ENCODE results near the gene WHAMM.
"Not testable (repeated sequence)": the region's sequence is repeated elsewhere in the genome, so short reads cannot be mapped to it uniquely, and the experiment has no call there.

WHAMM gene

GRCh38 chr15:82809308-82810060 is at the start of gene WHAMM:
WHAMM (plus strand) TSS chr15:82809628; CDS start chr15:82809727, 99 bp downstream.
- peak; percentile 99 for DNase-seq (ENCODE audit: low spot score)
- peak within 1 kb of the TSS; percentile 99 to 100 for H3K27ac ChIP-seq
- peak within 1 kb of the TSS; percentile 94 for H3K4me3 ChIP-seq
- TF ChIP-seq, protein P1, sequence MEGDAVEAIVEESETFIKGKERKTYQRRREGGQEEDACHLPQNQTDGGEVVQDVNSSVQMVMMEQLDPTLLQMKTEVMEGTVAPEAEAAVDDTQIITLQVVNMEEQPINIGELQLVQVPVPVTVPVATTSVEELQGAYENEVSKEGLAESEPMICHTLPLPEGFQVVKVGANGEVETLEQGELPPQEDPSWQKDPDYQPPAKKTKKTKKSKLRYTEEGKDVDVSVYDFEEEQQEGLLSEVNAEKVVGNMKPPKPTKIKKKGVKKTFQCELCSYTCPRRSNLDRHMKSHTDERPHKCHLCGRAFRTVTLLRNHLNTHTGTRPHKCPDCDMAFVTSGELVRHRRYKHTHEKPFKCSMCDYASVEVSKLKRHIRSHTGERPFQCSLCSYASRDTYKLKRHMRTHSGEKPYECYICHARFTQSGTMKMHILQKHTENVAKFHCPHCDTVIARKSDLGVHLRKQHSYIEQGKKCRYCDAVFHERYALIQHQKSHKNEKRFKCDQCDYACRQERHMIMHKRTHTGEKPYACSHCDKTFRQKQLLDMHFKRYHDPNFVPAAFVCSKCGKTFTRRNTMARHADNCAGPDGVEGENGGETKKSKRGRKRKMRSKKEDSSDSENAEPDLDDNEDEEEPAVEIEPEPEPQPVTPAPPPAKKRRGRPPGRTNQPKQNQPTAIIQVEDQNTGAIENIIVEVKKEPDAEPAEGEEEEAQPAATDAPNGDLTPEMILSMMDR (IDR thresholded peaks at IDR 0.05), result no peak

GRCh38 chr15:82763361-82764116 is 45.9 kb upstream of the WHAMM start:
- TF ChIP-seq, protein P1 (IDR thresholded peaks at IDR 0.05), result no peak
- no peak overlapping the region for H3K4me3 ChIP-seq
- DNase-seq (ENCODE audit: low spot score), result no peak
- H3K27ac ChIP-seq, result no peak overlapping the region

GRCh38 chr15:82764117-82764490 is 45.3 kb upstream of the WHAMM start:
- no peak for DNase-seq (ENCODE audit: low spot score)
- TF ChIP-seq, protein P1 (IDR thresholded peaks at IDR 0.05), result no peak
- H3K27ac ChIP-seq, result no peak overlapping the region

GRCh38 chr15:82764740-82765139 is 44.7 kb upstream of the WHAMM start:
- TF ChIP-seq, protein P1 (IDR thresholded peaks at IDR 0.05), result no peak
- no peak for DNase-seq (ENCODE audit: low spot score)
- H3K4me3 ChIP-seq, result no peak overlapping the region
- H3K27ac ChIP-seq, result no peak overlapping the region

More at GRCh38 chr15:82764117-82764490, 45.3 kb upstream of the WHAMM start:
- H3K4me3 ChIP-seq, result no peak overlapping the region

DNA sequence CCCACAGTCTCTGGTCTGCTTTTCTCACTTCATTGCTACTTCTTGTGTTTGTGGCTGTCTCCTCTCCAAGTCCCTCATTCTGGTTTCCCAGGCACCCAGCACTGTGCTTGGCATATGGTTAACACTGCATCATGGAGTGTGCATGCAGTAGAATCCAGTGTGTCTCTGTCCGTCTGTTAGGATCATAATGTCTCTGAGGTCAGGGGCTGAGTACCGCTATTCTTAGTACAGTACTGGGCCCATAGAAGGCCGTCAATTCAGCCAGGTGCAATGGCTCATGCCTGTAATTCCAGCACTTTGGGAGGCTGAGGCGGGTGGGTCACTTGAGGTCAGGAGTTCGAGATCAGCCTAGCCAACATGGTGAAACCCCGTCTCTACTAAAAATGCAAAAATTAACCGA is 43.2 kb upstream of the WHAMM start:
- H3K27ac ChIP-seq, result not testable (repeated sequence)

DNA sequence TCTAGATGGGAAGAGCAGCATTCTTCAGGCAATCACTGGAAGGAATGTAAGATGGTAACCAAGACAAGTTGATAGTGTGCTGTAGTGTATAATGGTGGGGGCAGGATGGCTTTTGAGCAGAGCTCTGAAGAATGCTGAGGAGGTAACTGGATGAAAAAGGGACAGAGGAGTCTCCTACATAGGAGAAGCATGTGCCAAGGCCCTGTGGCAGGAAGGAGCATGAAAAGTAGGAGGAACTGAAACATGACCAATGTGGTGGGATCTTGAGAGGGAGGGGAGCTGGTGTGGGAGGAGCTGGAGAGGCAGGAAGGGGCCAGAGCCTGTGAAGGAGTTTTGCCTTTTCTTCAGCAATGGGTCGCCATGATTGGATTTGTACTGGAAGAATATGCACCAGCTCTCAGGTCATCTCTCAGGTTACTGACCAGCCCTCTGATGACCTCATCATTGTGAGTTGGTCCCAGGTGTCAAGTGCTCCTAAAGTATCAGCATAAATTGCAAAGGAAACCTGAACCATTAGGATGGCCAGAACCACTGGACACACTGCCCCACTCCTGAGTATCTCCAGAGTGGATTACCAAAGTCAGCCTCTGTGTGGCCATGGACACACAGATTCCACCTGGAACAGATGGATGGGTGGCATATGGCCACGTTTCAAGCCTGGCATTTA is 42.1 kb upstream of the WHAMM start:
- DNase-seq (ENCODE audit: low spot score), result no peak
- Histone ChIP-seq H3K27ac (no peak overlapping the region), H3K4me3 (no peak overlapping the region)
- TF ChIP-seq, protein P1 (IDR thresholded peaks at IDR 0.05), result no peak

More for the DNA sequence above, 43.2 kb upstream of the WHAMM start:
- not testable (repeated sequence) for H3K4me3 ChIP-seq; DNase-seq (ENCODE audit: low spot score)

DNA sequence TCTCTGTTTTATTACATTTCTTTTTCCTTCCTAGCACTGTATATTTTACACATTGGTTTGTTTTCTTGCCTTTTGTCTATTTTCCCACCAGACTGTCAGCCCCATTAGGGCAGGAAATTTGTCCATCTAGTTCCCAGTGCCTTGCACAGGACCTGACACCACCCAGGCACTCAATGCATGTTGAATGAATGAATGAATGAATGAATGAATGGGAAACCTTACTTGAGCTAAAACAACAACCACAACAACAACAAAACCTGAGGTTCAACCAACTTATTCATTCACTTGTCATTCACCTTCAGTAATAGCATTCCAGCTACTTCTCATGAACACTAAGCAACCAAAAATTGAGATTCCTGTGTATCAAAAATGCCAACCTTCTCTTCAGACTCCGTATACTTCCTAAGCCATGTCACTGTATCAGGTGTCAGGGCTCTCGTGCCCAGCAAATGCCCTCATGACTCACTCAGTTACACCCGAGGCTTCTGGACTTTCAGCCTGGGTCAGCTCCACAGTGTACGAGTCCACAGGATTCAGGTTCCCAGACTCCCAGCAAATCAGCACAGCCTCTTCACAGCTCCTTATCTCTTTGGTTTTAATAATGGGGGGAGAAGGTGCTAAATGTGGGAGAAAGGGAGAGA is 40.9 kb upstream of the WHAMM start:
- TF ChIP-seq, protein P1 (IDR thresholded peaks at IDR 0.05), result no peak
- no peak for DNase-seq (ENCODE audit: low spot score)
- H3K27ac ChIP-seq, result no peak overlapping the region
- no peak overlapping the region for H3K4me3 ChIP-seq

All from coronary artery (tissue), 2 donors.